ENCODE measurements around the gene KRT3. TPM values are rescaled to one million over a fixed set of nuclear protein-coding genes. Genes with fewer than 3 reads are reported as not detected.

Gene KRT3
- total RNA-seq, 4 donors from 2014 or later = not detected

- no peak for DNase-seq (ENCODE audit: low spot score)
- no peak for ATAC-seq (ENCODE audit: low FRiP score)
- no peak for TF ChIP-seq CTCF (IDR thresholded peaks at IDR 0.05)
Observed at GRCh38 chr12:52741375-52742195, 54.3 kb downstream of the KRT3 start.

GRCh38 chr12:52740584-52740983 is 55.3 kb downstream of the KRT3 start:
- no peak for TF ChIP-seq CTCF (IDR thresholded peaks at IDR 0.05)
- no peak for DNase-seq (ENCODE audit: low spot score)
- no peak for ATAC-seq (ENCODE audit: low FRiP score)

- TF ChIP-seq CTCF (IDR thresholded peaks at IDR 0.05) = no peak
- ATAC-seq (ENCODE audit: low FRiP score) (no peak), DNase-seq (ENCODE audit: low spot score) (no peak)
Observed at GRCh38 chr12:52739963-52740362, 56.0 kb downstream of the KRT3 start.

Small RNAs within 50 kb of the gene (small RNA-seq; reads per million reads assigned to genes)
- gene AC107016.2 = not detected

Other genes starting within 250 kb of the KRT3 start
- not detected for gene KRT71, start 243.0 kb downstream of the KRT3 start, total RNA-seq
- gene KRT74, start 222.3 kb downstream of the KRT3 start, total RNA-seq = not detected
- under 1 TPM in 1 of 4 donors, not detected in 3; 0.31 TPM for gene KRT72, start 194.7 kb downstream of the KRT3 start, total RNA-seq
- not detected for gene KRT73, start 177.6 kb downstream of the KRT3 start, total RNA-seq
- gene KRT2, start 143.9 kb downstream of the KRT3 start, total RNA-seq = not detected
- under 1 TPM in 1 of 4 donors, not detected in 3; 0.47 TPM for gene KRT1, start 115.7 kb downstream of the KRT3 start, total RNA-seq
- not detected for gene KRT77, start 92.6 kb downstream of the KRT3 start, total RNA-seq
- gene KRT76, start 18.8 kb downstream of the KRT3 start, total RNA-seq = not detected
- gene KRT4, start 18.0 kb upstream of the KRT3 start, total RNA-seq = not detected
- 1 to 10 TPM in 2 of 4 donors, under 1 TPM in 1, not detected in 1; 0.46 to 2.8 (median 1.7) TPM for gene KRT79, start 38.2 kb upstream of the KRT3 start, total RNA-seq
- 1 to 10 TPM in 1 of 4 donors, not detected in 3; 1.9 TPM for gene KRT78, start 52.9 kb upstream of the KRT3 start, total RNA-seq
- 1,000 to 10,000 TPM in 1 of 4 donors, 100 to 1,000 TPM in 2, 10 to 100 TPM in 1; 92.8 to 1,088 (median 251) TPM for gene KRT8, start 109.0 kb upstream of the KRT3 start, total RNA-seq
- 1,000 to 10,000 TPM in 1 of 4 donors, 100 to 1,000 TPM in 2, 10 to 100 TPM in 1; 12.1 to 2,005 (median 376) TPM for gene KRT18, start 153.0 kb upstream of the KRT3 start, total RNA-seq
- gene EIF4B, start 210.3 kb upstream of the KRT3 start, total RNA-seq = 100 to 1,000 TPM; 449 to 633 (median 553) TPM